Left lung (tissue), 10 donors: ENCODE data around the gene DERL3. TPM values are rescaled to one million over a fixed set of nuclear protein-coding genes. Genes with fewer than 3 reads are reported as not detected.

Experiments used
- ATAC-seq: fragments of 200-7000 bp; cut with Tn5 transposase; one replicate; pipeline ENCODE4 v1.9.1; 2020; ENCODE audit warnings: moderate library complexity
- DNase-seq, 4 donors: peaks; one replicate each; pipeline ENCODE4 v3.0.0-alpha.2; 2013 to 2020
- H3K27ac ChIP-seq, 2 donors: fragments of 200-600 bp; sonication (generic) in 1 of 2; one replicate each; pipeline versions ENCODE4 v1.5.0 to v1.8.0; 2020 to 2021
- H3K27me3 ChIP-seq, 2 donors: fragments of 200-600 bp; sonication (generic) in 1 of 2; one replicate each; pipeline versions ENCODE4 v1.5.0 to v1.8.0; 2020 to 2021
- H3K36me3 ChIP-seq, 2 donors: fragments of 200-600 bp; sonication (generic) in 1 of 2; one replicate each; pipeline versions ENCODE4 v1.5.0 to v1.8.0; 2020 to 2021
- H3K4me1 ChIP-seq, 2 donors: fragments of 200-600 bp; one replicate each; pipeline ENCODE4 v1.8.0; 2021
- H3K4me3 ChIP-seq, 2 donors: fragments of 200-600 bp; sonication (generic) in 1 of 2; one replicate each; pipeline versions ENCODE4 v1.5.0 to v1.8.0; 2020 to 2021; ENCODE audit warnings: mild to moderate bottlenecking in 1 of 2
- H3K9me3 ChIP-seq, 2 donors: fragments of 200-600 bp; sonication (generic) in 1 of 2; one replicate each; pipeline versions ENCODE4 v1.5.0 to v1.8.0; 2020 to 2021
- intact Hi-C, 2 donors: fragments of 100-400 bp; cut with DNase I; formaldehyde crosslinking; loops; one replicate each; pipeline versions ENCODE4 v1.11.2 to v1.14.2; 2022
- polyA plus RNA-seq, 6 donors: library from polyadenylated mRNA; unstranded; fragments of 120-200 nt; gene quantifications; one replicate each; pipeline ENCODE4 v1.2.1, GENCODE V29; 2013; ENCODE audit not compliant: insufficient read length in 6 of 6
- total RNA-seq, 2 donors: library from RNA; stranded (reverse); fragmentation: NEBNext Ultra II Directional; extraction: Animal tissue kit (Norgen Biotek cat#: 25700); gene quantifications; one replicate each; pipeline ENCODE4 v1.2.1, GENCODE V29; 2021
- TF ChIP-seq, protein P1 (sequence below), 2 donors: fragments of 200-600 bp; sonication (generic) in 1 of 2; IDR thresholded peaks; one replicate each; pipeline versions ENCODE4 v1.5.0 to v1.8.0; 2021; ENCODE audit warnings: antibody characterized with exemption in 2 of 2
- donor health status: DM: no; HTN: yes; CAD: no.
- donor health status: DM: no; HTN: no; CAD: no.

Gene DERL3
- total and polyA plus RNA-seq, 8 donors, result 2.4 to 9.4 (median 4.3) TPM

DNA sequence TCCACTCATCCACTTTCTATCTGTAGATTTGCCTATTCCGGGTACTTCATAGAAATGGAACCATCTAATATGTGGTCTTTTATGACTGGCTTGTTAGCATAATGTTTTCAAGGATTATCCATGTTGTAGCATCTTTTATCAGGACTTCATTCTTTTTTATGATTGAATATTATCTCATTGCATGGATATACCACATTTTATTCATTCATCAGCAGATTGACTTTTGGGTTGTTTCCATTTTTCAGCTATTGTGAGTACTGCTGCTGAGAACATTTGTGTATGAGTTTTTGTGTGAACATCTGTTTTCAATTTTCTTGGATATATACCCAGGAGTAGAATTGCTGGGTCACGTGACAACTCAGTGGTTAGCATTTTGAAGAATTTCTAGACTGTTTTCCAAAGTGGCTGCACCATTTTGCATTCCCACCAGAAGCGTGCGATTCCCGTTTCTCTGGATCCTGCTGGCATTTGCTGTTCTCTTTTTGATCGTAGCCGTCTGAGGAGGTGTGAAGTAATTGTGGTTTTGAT is 8.9 kb downstream of the DERL3 start:
- DNase-seq (no peak), ATAC-seq (no peak)
- no peaks in the 10 kb centered on the region for H3K4me1 ChIP-seq
- peaks cover 0 to 98% of the 10 kb centered on the region in 2 donors for H3K36me3 ChIP-seq
- intact Hi-C loops, result loop anchor here in 1 of 2 donors (10.0 kb wide), 1 partner anchor 45 kb away; the partner anchor contains the start of gene SMARCB1
- no peak overlapping the region for H3K4me3 ChIP-seq
- no peaks in the 10 kb centered on the region for H3K9me3 ChIP-seq
- no peaks in the 10 kb centered on the region for H3K27me3 ChIP-seq
- TF ChIP-seq, protein P1, sequence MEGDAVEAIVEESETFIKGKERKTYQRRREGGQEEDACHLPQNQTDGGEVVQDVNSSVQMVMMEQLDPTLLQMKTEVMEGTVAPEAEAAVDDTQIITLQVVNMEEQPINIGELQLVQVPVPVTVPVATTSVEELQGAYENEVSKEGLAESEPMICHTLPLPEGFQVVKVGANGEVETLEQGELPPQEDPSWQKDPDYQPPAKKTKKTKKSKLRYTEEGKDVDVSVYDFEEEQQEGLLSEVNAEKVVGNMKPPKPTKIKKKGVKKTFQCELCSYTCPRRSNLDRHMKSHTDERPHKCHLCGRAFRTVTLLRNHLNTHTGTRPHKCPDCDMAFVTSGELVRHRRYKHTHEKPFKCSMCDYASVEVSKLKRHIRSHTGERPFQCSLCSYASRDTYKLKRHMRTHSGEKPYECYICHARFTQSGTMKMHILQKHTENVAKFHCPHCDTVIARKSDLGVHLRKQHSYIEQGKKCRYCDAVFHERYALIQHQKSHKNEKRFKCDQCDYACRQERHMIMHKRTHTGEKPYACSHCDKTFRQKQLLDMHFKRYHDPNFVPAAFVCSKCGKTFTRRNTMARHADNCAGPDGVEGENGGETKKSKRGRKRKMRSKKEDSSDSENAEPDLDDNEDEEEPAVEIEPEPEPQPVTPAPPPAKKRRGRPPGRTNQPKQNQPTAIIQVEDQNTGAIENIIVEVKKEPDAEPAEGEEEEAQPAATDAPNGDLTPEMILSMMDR (IDR thresholded peaks at IDR 0.05), result no peak
- no peak overlapping the region for H3K27ac ChIP-seq

GRCh38 chr22:23828800-23829680 is 9.8 kb downstream of the DERL3 start:
- DNase-seq (no peak), ATAC-seq (no peak)
- TF ChIP-seq, protein P1 (IDR thresholded peaks at IDR 0.05), result no peak
- H3K36me3 ChIP-seq, result peaks cover 0 to 98% of the 10 kb centered on the region in 2 donors
- H3K27me3 ChIP-seq, result no peaks in the 10 kb centered on the region
- no peaks in the 10 kb centered on the region for H3K9me3 ChIP-seq
- H3K4me3 ChIP-seq, result no peak overlapping the region
- no peaks in the 10 kb centered on the region for H3K4me1 ChIP-seq
- intact Hi-C loops, result no loop called here
- no peak overlapping the region for H3K27ac ChIP-seq

GRCh38 chr22:23827351-23827995 is 11.3 kb downstream of the DERL3 start:
- DNase-seq, result no peak
- Histone ChIP-seq H3K27me3 (no peaks in the 10 kb centered on the region), H3K36me3 (peaks cover 0 to 98% of the 10 kb centered on the region in 2 donors), H3K4me3 (no peak overlapping the region), H3K27ac (no peak overlapping the region), H3K4me1 (no peaks in the 10 kb centered on the region), H3K9me3 (no peaks in the 10 kb centered on the region)
- no peak for ATAC-seq
- intact Hi-C loops, result no loop called here
- TF ChIP-seq, protein P1 (IDR thresholded peaks at IDR 0.05), result no peak

- H3K4me3 ChIP-seq, result no peak overlapping the region
- intact Hi-C loops, result no loop called here
- peaks cover 0 to 98% of the 10 kb centered on the region in 2 donors for H3K36me3 ChIP-seq
- no peaks in the 10 kb centered on the region for H3K4me1 ChIP-seq
- ATAC-seq (no peak), DNase-seq (no peak)
- H3K9me3 ChIP-seq, result no peaks in the 10 kb centered on the region
- no peak overlapping the region for H3K27ac ChIP-seq
- TF ChIP-seq, protein P1 (IDR thresholded peaks at IDR 0.05), result no peak
- H3K27me3 ChIP-seq, result no peaks in the 10 kb centered on the region
Measured at GRCh38 chr22:23826510-23827350, 12.1 kb downstream of the DERL3 start.
